SK-N-SH (cell line): Measurements from ENCODE around the gene SERTAD2. TPM values are rescaled to one million over a fixed set of nuclear protein-coding genes. Genes with fewer than 3 reads are reported as not detected.

Experiments
- CTCF ChIA-PET: fragments of 300-600, 350-600 bp; formaldehyde crosslinking; extraction: SDS; loops from one replicate; lab custom pipeline; 2021; lab: Yijun Ruan, JAX
- POLR2A ChIA-PET: fragments of 350-600 bp; sonication (Branson Sonifier 250); formaldehyde crosslinking; extraction: SDS; loops from one replicate; lab custom pipeline; 2020; ENCODE audit warnings: antibody characterized with exemption, inconsistent platforms; lab: Yijun Ruan, JAX
- DNase-seq: peaks from one replicate; pipeline ENCODE4 v3.0.0; 2012
- H2AFZ ChIP-seq: fragments of 200-600 bp; sonication (generic); 2 replicates; pipeline ENCODE4 v1.8.1; 2016; ENCODE audit warnings: antibody characterized with exemption, mild to moderate bottlenecking, low read depth
- H3F3A ChIP-seq: fragments of 200-600 bp; sonication (generic); replicated peaks from 2 replicates; pipeline ENCODE3; 2016; ENCODE audit warnings: antibody characterized with exemption, mild to moderate bottlenecking; ENCODE audit not compliant: insufficient read depth
- H3K27ac ChIP-seq, 2 experiments: fragments of 200-500 bp in 1 of 2; fragments of 200-600 bp in 1 of 2; sonication (Bioruptor generic) in 1 of 2; sonication (generic), shearing (Covaris generic) in 1 of 2; 2 replicates each; pipeline versions ENCODE4 v1.5.1 to v1.6.1; 2014 to 2016; ENCODE audit warnings: low read depth in 2 of 2, inconsistent platforms in 1 of 2, low read length in 1 of 2, mild to moderate bottlenecking in 1 of 2, mixed read lengths in 1 of 2
- H3K27me3 ChIP-seq: fragments of 200-600 bp; sonication (generic), shearing (Covaris generic); 2 replicates; pipeline ENCODE4 v1.6.1; 2016; ENCODE audit warnings: mixed run types; ENCODE audit not compliant: insufficient read depth
- H3K36me3 ChIP-seq, 2 experiments: fragments of 200-500 bp in 1 of 2; fragments of 200-600 bp in 1 of 2; sonication (Bioruptor generic) in 1 of 2; sonication (generic) in 1 of 2; replicated peaks in 1 of 2; 2 replicates each; pipeline versions ENCODE3 to v1.5.1; 2014 to 2016; ENCODE audit warnings: low read length in 1 of 2, mild to moderate bottlenecking in 1 of 2; ENCODE audit not compliant: insufficient read depth in 2 of 2, control insufficient read depth in 1 of 2
- H3K4me1 ChIP-seq, 2 experiments: fragments of 200-500 bp in 1 of 2; fragments of 200-600 bp in 1 of 2; sonication (Bioruptor generic) in 1 of 2; sonication (generic), shearing (Covaris generic) in 1 of 2; 2 replicates each; pipeline versions ENCODE4 v1.5.1 to v1.6.1; 2014 to 2016; ENCODE audit warnings: low read depth in 1 of 2, low read length in 1 of 2, mixed run types in 1 of 2; ENCODE audit not compliant: insufficient read depth in 2 of 2, control insufficient read depth in 1 of 2
- H3K4me2 ChIP-seq: fragments of 200-600 bp; sonication (generic), shearing (Covaris generic); 2 replicates; pipeline ENCODE4 v1.6.1; 2017; ENCODE audit warnings: mixed run types
- H3K4me3 ChIP-seq, 2 experiments: fragments of 200-500 bp in 1 of 2; fragments of 200-600 bp in 1 of 2; sonication (Bioruptor generic) in 1 of 2; sonication (generic), shearing (Covaris generic) in 1 of 2; 2 replicates each; pipeline versions ENCODE4 v1.5.1 to v1.8.1; 2014 to 2016; ENCODE audit warnings: low read depth in 2 of 2, inconsistent platforms in 1 of 2, low read length in 1 of 2, mild to moderate bottlenecking in 1 of 2, mixed read lengths in 1 of 2, moderate library complexity in 1 of 2
- H3K79me2 ChIP-seq: fragments of 200-600 bp; sonication (generic); 2 replicates; pipeline ENCODE4 v1.8.1; 2017; ENCODE audit warnings: mild to moderate bottlenecking; ENCODE audit not compliant: insufficient read depth
- H3K9ac ChIP-seq: fragments of 200-600 bp; sonication (generic); 2 replicates; pipeline ENCODE4 v1.6.1; 2017; ENCODE audit warnings: mixed run types
- H3K9me2 ChIP-seq: fragments of 200-600 bp; sonication (generic); 2 replicates; pipeline ENCODE4 v1.6.1; 2017; ENCODE audit warnings: mixed run types
- H3K9me3 ChIP-seq: fragments of 200-600 bp; sonication (generic); 2 replicates; pipeline ENCODE4 v1.6.1; 2017; ENCODE audit warnings: mixed run types, mild to moderate bottlenecking, moderate library complexity
- H4K20me1 ChIP-seq: fragments of 200-600 bp; sonication (generic); 2 replicates; pipeline ENCODE4 v1.6.1; 2017; ENCODE audit warnings: mild to moderate bottlenecking, mixed run types; ENCODE audit not compliant: insufficient read depth
- CHD2 ChIP-seq: fragments of 150-350 bp; IDR thresholded peaks from 2 replicates; pipeline ENCODE4 v1.6.1; 2018; ENCODE audit warnings: low read length; ENCODE audit not compliant: partially characterized antibody
- ELF1 ChIP-seq: IDR thresholded peaks from 2 replicates; pipeline ENCODE4 v1.4.0; 2012
- FOSL2 ChIP-seq: IDR thresholded peaks from 2 replicates; pipeline ENCODE4 v1.4.0; 2012; ENCODE audit warnings: low read depth, mild to moderate bottlenecking, moderate library complexity, borderline replicate concordance
- FOXJ3 ChIP-seq: sonication (generic); formaldehyde crosslinking; IDR thresholded peaks from 2 replicates; pipeline ENCODE4 v1.5.1; 2020; ENCODE audit warnings: mild to moderate bottlenecking, missing genetic modification reagents
- FOXM1 ChIP-seq: IDR thresholded peaks from 2 replicates; pipeline ENCODE4 v1.4.0; 2012; ENCODE audit warnings: low read depth, mild to moderate bottlenecking
- JUND ChIP-seq: IDR thresholded peaks from 2 replicates; pipeline ENCODE4 v1.4.0; 2012
- NFIC ChIP-seq: IDR thresholded peaks from 2 replicates; pipeline ENCODE4 v1.4.0; 2012; ENCODE audit warnings: borderline replicate concordance
- RAD21 ChIP-seq: IDR thresholded peaks from 2 replicates; pipeline ENCODE4 v1.6.1; 2012; ENCODE audit warnings: mild to moderate bottlenecking, low read length
- RCOR1 ChIP-seq: fragments of 150-350 bp; IDR thresholded peaks from 2 replicates; pipeline ENCODE4 v1.6.1; 2017; ENCODE audit warnings: antibody characterized with exemption, low read length
- RFX5 ChIP-seq: IDR thresholded peaks from 2 replicates; pipeline ENCODE4 v1.6.1; 2012; ENCODE audit warnings: mild to moderate bottlenecking, improper control_type of control experiment, low read length
- RXRA ChIP-seq: IDR thresholded peaks from 2 replicates; pipeline ENCODE4 v1.4.0; 2012; ENCODE audit warnings: low read depth, mild to moderate bottlenecking, borderline replicate concordance
- TAF1 ChIP-seq: IDR thresholded peaks from 2 replicates; pipeline ENCODE4 v1.6.1; 2012; ENCODE audit warnings: low read depth, mild to moderate bottlenecking, low read length, moderate library complexity, borderline replicate concordance
- TCF12 ChIP-seq: IDR thresholded peaks from 2 replicates; pipeline ENCODE4 v1.4.0; 2012
- WGBS: methylation state at CpG from one replicate; pipeline ENCODE4 v1.1.6; 2017; ENCODE audit warnings: low lambda C conversion rate; 5-methylcytosine and 5-hydroxymethylcytosine counted together
- polyA plus RNA-seq, 3 experiments: library from polyadenylated mRNA; depleted of rRNA; stranded (reverse); fragments of >200 nt; gene quantifications; 2 replicates each; pipeline ENCODE4 v1.2.3, GENCODE V29; 2012
- TF ChIP-seq, protein P1 (sequence below): fragments of 200-600 bp; sonication (generic); IDR thresholded peaks from 2 replicates; pipeline ENCODE4 v1.6.1; 2017; ENCODE audit warnings: antibody characterized with exemption, mild to moderate bottlenecking, moderate library complexity
- TF ChIP-seq, protein P2 (sequence below): IDR thresholded peaks from 2 replicates; pipeline ENCODE4 v1.4.0; 2012; ENCODE audit warnings: low read depth, borderline replicate concordance
- TF ChIP-seq, protein P3 (sequence below): IDR thresholded peaks from 2 replicates; pipeline ENCODE4 v1.6.1; 2012; ENCODE audit warnings: mild to moderate bottlenecking, low read depth, low read length, moderate library complexity

The SERTAD2 gene
- polyA plus RNA-seq, 1 of the 3 experiments (the other 2 are of a cell fraction) = 9.1 TPM

- Histone ChIP-seq H3K9ac (no peak overlapping the region), H4K20me1 (no peaks in the 10 kb centered on the region), H2AFZ (no peak overlapping the region), H3K9me3 (no peaks in the 10 kb centered on the region), H3K4me1 (peaks cover 4 to 7% of the 10 kb centered on the region in 2 experiments; a peak in 2 of 4 replicates), H3F3A (peaks cover 6% of the 10 kb centered on the region), H3K4me2 (no peak overlapping the region), H3K79me2 (no peaks in the 10 kb centered on the region; the same call in 1 of the 2 replicates), H3K27ac (no peak overlapping the region), H3K36me3 (peaks cover 30 to 55% of the 10 kb centered on the region in 2 experiments), H3K9me2 (no peaks in the 10 kb centered on the region), H3K27me3 (no peaks in the 10 kb centered on the region), H3K4me3 (no peak overlapping the region)
- ChIA-PET CTCF (interaction anchor here (0.6 to 2.0 kb wide), 10 partner anchors 11 to 531 kb away, joined by 3 to 5 read pairs (median 3); partner anchors contain the start of gene SERTAD2), POLR2A (interaction anchor here (1.3 kb wide), 1 partner anchor 71 kb away, joined by 3 read pairs; the partner anchor contains the start of gene SERTAD2)
- no peak for DNase-seq
- TF ChIP-seq TAF1 (no peak), FOXM1 (no peak), RAD21 (no peak), FOSL2 (no peak), TCF12 (no peak), ELF1 (no peak), FOXJ3 (no peak), RCOR1 (no peak), CHD2 (no peak), NFIC (no peak), RFX5 (no peak), JUND (no peak)
- TF ChIP-seq, protein P1, sequence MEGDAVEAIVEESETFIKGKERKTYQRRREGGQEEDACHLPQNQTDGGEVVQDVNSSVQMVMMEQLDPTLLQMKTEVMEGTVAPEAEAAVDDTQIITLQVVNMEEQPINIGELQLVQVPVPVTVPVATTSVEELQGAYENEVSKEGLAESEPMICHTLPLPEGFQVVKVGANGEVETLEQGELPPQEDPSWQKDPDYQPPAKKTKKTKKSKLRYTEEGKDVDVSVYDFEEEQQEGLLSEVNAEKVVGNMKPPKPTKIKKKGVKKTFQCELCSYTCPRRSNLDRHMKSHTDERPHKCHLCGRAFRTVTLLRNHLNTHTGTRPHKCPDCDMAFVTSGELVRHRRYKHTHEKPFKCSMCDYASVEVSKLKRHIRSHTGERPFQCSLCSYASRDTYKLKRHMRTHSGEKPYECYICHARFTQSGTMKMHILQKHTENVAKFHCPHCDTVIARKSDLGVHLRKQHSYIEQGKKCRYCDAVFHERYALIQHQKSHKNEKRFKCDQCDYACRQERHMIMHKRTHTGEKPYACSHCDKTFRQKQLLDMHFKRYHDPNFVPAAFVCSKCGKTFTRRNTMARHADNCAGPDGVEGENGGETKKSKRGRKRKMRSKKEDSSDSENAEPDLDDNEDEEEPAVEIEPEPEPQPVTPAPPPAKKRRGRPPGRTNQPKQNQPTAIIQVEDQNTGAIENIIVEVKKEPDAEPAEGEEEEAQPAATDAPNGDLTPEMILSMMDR = no peak
- TF ChIP-seq, protein P2, sequence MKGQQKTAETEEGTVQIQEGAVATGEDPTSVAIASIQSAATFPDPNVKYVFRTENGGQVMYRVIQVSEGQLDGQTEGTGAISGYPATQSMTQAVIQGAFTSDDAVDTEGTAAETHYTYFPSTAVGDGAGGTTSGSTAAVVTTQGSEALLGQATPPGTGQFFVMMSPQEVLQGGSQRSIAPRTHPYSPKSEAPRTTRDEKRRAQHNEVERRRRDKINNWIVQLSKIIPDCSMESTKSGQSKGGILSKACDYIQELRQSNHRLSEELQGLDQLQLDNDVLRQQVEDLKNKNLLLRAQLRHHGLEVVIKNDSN = no peak
- 96% methylated on average over 5 of the region's 5 CpGs for WGBS
These were observed 70.9 kb downstream of the SERTAD2 start for GRCh38 chr2:64582774-64583340.

DNA sequence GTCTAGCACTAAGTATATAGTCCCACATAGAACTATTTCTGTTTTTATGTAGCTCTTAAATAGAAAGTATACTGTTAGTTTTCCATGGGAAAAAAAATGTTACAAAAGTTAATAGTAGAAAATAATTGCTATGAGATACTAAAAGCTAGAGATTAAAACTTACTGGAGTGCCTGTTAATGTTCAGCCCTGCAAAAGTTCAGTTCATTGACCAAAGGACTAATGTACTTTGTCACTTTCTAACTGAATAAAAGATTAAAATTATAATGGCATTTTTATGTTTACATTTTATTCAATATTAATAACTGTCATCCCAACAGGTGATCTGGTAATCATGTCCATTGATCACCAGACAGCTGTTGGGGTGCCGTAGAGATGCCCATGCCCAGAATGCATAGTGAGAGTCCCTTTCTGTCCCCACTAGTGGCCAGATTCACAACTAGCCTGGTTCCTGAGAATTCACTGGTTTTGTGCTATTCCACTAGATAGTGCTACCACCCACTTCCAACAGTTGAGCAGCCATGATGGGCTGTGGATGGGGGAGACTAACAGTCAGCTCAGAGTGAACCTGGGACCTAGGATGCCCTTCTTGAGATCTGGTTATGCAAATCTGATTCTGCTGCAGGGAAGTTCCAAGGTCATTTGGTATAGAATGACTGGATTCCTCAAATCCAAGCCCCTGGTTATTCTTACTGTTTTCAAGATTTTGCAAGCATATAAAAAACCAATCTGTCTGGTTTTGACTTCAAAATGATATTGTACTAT, 71.8 kb downstream of the SERTAD2 start:
- H3K27ac ChIP-seq = no peak overlapping the region
- no peaks in the 10 kb centered on the region for H3K27me3 ChIP-seq
- ChIA-PET POLR2A (interaction anchor here (0.7 to 1.3 kb wide), 2 partner anchors 37 to 72 kb away, joined by 3 read pairs; partner anchors contain the start of gene SERTAD2), CTCF (interaction anchor here (0.6 to 2.0 kb wide), 9 partner anchors 11 to 291 kb away, joined by 3 to 5 read pairs (median 4); partner anchors contain the start of gene SERTAD2)
- no peak overlapping the region for H3K9ac ChIP-seq
- no peaks in the 10 kb centered on the region for H4K20me1 ChIP-seq
- DNase-seq = no peak
- no peak overlapping the region for H2AFZ ChIP-seq
- H3F3A ChIP-seq = peaks cover 6% of the 10 kb centered on the region
- H3K9me2 ChIP-seq = no peaks in the 10 kb centered on the region
- H3K79me2 ChIP-seq = no peaks in the 10 kb centered on the region; the same call in 1 of the 2 replicates
- H3K36me3 ChIP-seq = peaks cover 35 to 57% of the 10 kb centered on the region in 2 experiments
- 100% methylated on average over 1 of the region's 1 CpG for WGBS
- no peaks in the 10 kb centered on the region for H3K9me3 ChIP-seq
- H3K4me1 ChIP-seq = peaks cover 0 to 7% of the 10 kb centered on the region in 2 experiments; a peak in 2 of 4 replicates
- no peak overlapping the region for H3K4me2 ChIP-seq
- TF ChIP-seq, protein P3, sequence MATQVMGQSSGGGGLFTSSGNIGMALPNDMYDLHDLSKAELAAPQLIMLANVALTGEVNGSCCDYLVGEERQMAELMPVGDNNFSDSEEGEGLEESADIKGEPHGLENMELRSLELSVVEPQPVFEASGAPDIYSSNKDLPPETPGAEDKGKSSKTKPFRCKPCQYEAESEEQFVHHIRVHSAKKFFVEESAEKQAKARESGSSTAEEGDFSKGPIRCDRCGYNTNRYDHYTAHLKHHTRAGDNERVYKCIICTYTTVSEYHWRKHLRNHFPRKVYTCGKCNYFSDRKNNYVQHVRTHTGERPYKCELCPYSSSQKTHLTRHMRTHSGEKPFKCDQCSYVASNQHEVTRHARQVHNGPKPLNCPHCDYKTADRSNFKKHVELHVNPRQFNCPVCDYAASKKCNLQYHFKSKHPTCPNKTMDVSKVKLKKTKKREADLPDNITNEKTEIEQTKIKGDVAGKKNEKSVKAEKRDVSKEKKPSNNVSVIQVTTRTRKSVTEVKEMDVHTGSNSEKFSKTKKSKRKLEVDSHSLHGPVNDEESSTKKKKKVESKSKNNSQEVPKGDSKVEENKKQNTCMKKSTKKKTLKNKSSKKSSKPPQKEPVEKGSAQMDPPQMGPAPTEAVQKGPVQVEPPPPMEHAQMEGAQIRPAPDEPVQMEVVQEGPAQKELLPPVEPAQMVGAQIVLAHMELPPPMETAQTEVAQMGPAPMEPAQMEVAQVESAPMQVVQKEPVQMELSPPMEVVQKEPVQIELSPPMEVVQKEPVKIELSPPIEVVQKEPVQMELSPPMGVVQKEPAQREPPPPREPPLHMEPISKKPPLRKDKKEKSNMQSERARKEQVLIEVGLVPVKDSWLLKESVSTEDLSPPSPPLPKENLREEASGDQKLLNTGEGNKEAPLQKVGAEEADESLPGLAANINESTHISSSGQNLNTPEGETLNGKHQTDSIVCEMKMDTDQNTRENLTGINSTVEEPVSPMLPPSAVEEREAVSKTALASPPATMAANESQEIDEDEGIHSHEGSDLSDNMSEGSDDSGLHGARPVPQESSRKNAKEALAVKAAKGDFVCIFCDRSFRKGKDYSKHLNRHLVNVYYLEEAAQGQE = no peak
- TF ChIP-seq RXRA (no peak), TAF1 (no peak)
- H3K4me3 ChIP-seq = no peak overlapping the region
